GM12875 (cell line): Measurements from ENCODE around the gene TBC1D21.

Source experiments
- H3K4me3 ChIP-seq: one replicate; pipeline ENCODE4 v1.5.1; 2011; ENCODE audit warnings: low read depth, low read length, control low read depth
- TF ChIP-seq, protein P1 (sequence below): IDR thresholded peaks from 2 replicates; pipeline ENCODE4 v1.5.1; 2011; ENCODE audit warnings: low read depth, mild to moderate bottlenecking, control low read depth, inconsistent platforms, low read length, moderate library complexity, borderline replicate concordance; ENCODE audit not compliant: insufficient read depth

The TBC1D21 gene

DNA sequence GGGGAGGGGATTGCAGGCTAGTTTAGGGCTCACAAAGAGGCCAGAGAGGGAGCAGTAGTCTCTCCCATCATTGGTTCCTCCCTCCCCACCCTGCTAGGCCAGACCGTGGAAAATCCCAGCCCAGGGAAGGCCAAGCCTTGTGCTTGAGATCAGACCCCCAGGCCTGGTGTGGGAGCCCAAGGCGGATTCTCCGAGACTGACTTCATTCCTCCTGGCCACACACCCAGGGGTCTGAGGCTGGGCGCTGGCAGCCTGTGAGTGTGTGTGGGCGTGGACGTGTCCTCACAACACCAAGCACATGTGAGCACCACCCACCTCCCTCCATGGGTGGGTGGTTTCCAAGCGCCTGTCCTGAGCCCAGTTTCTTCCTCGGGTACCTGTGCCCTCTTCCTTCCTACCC is 57.0 kb downstream of the TBC1D21 start:
- TF ChIP-seq, protein P1, sequence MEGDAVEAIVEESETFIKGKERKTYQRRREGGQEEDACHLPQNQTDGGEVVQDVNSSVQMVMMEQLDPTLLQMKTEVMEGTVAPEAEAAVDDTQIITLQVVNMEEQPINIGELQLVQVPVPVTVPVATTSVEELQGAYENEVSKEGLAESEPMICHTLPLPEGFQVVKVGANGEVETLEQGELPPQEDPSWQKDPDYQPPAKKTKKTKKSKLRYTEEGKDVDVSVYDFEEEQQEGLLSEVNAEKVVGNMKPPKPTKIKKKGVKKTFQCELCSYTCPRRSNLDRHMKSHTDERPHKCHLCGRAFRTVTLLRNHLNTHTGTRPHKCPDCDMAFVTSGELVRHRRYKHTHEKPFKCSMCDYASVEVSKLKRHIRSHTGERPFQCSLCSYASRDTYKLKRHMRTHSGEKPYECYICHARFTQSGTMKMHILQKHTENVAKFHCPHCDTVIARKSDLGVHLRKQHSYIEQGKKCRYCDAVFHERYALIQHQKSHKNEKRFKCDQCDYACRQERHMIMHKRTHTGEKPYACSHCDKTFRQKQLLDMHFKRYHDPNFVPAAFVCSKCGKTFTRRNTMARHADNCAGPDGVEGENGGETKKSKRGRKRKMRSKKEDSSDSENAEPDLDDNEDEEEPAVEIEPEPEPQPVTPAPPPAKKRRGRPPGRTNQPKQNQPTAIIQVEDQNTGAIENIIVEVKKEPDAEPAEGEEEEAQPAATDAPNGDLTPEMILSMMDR: no peak
- H3K4me3 ChIP-seq: no peak overlapping the region

DNA sequence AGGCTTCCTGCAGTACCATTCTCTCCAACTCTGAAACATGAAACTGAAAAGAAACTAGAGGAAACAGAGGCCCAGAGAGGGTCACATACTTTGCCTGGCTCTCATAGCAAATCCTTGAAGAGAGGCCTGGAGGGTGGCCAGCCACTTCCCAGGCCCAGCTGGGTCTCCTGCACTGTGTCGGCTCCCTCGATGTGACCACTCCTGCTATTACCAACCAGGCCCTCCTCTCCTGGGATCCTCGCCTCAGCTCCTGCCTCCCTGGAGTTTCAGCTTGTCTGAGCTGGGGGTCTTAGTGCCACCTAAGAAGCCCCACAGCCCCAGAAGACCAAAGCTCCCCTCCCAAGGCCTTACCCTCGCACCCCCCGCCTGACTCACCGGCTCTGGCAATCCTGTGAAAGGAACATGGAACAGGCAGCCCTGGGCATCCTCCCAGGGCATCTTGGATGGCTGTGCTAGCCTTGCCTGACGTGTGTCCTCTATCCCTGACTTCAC is 57.5 kb downstream of the TBC1D21 start:
- TF ChIP-seq, protein P1: no peak
- H3K4me3 ChIP-seq: no peak overlapping the region

DNA sequence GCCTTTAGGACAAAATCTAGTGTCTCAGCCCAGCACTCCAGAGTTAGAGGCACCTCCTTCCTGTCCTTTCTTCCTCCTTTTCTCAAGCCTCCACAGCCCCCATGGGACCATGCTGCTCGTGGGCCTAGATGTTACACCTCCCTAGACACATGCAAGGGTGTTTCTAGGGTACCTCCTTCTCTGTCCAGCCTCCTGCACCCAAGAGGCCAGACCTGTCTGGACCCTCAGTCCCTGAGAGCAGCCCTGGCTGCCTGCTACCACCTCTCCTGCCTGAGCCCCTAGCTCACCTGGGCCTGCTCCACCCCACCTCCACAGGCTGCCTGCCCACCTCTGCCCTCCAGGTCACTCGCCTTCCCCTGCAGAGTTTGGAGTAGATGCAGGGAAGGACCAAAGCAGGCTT is 58.1 kb downstream of the TBC1D21 start:
- no peak overlapping the region for H3K4me3 ChIP-seq
- TF ChIP-seq, protein P1: no peak

DNA sequence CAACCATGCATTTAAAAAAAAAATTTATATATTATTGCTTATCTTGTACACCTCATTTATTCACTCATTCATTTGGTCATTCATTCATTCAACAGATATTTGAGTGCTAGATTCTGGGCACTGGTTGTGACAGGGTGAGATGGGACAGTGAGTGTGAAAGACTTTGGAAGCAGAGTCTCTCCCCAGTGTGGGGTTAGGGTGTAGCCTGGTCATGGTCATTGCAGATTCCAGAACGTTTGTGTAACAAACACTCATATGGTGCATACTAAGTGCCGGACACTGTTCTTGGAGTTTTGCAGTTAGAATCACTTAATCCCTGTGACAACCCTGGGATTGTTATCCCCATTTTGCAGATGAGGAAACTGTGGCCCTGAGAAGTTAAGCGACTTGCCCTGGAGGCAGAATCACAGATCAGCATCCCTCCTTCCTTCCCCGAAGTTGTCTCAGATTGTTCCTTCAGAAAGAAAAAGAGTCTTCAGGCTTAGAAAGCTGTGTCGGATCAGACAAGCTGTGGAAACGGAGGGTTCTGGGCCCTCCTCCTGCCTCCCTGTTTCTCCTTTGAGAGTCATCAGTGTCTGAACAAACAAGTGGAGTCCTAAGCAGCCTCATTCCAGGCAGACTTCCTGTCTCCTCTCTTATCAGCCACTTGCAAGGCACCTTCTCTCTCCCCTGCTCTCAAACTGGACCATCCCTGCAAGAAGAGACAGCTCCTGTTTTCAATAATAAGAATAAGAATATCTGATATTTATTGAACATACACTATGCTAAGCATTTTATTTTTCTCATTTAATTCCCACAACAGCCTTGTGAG is 59.2 kb downstream of the TBC1D21 start:
- H3K4me3 ChIP-seq: no peak overlapping the region
- TF ChIP-seq, protein P1: no peak

DNA sequence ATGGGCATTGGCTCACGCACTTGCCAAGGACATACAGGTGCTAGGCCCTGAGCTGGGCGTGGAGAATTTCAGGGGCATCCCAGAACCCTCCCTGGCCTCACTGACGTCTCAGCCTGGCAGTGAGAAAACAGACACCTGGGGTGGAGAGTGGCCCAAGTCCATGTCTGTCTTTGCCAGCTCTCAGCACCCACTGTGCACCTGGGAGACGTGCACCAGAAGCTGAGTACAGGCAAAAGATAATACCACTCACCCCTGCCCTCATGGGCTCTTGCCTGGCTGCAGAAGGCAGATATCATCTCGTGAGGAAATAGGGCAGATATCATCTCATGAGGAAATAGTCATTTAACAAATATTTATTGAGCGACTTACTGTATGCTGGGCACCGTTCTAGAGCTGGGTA is 60.9 kb downstream of the TBC1D21 start:
- TF ChIP-seq, protein P1: no peak
- no peak overlapping the region for H3K4me3 ChIP-seq

DNA sequence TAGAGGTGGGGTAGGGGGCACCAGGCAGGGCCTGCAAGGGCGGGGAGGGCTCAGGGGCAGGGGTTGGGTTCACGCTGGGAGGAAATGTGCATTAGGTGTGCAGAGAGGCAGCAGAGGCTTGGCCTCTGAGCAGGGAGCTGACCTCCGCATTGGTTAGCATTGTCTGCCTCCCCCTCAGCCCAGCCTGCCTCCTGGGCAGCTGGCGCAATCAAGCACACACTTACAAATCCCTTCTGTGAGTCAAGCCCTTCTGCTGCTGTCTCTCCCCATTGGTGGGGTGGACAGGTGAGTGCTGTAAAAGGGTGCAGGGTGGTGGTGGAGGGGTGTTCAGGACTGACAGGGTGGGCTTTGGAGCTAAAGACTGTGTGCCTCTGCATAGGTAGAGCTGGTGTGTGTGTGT is 62.2 kb downstream of the TBC1D21 start:
- no peak overlapping the region for H3K4me3 ChIP-seq
- TF ChIP-seq, protein P1: no peak

DNA sequence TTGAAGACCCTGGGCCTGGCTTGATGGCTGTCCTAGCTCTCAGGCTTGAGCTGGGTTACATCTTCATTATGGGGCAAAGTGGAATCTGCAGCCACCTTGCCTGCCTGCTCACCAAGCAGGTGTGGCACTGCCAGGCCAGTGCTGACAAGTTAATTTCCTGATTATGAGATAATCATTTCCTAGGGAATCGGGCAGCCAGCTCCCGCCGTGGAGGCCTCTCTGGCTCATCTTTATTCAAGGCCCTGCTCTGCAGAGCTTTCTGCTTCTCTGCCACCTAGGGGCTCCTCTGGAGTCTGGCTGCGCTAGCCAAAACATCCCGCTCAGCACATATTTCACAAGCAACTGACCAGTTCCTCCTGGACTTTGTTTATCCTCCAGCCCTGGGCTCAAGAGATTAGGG is 62.8 kb downstream of the TBC1D21 start:
- TF ChIP-seq, protein P1: no peak
- no peak overlapping the region for H3K4me3 ChIP-seq
